HG02571 (cell line): ENCODE measurements around the gene ADAMTS14.
"Not testable (repeated sequence)": the region's sequence is repeated elsewhere in the genome, so short reads cannot be mapped to it uniquely, and the experiment has no call there.

ENCODE experiments used
- ATAC-seq: cut with Tn5 transposase; IDR thresholded peaks from one replicate; pipeline ENCODE4 v1.9.1; 2021; ENCODE audit warnings: mild to moderate bottlenecking, moderate library complexity; ENCODE audit not compliant: unreplicated experiment

The ADAMTS14 gene

GRCh38 chr10:70769121-70769520 is 96.8 kb downstream of the ADAMTS14 start:
- ATAC-seq, result no peak

DNA sequence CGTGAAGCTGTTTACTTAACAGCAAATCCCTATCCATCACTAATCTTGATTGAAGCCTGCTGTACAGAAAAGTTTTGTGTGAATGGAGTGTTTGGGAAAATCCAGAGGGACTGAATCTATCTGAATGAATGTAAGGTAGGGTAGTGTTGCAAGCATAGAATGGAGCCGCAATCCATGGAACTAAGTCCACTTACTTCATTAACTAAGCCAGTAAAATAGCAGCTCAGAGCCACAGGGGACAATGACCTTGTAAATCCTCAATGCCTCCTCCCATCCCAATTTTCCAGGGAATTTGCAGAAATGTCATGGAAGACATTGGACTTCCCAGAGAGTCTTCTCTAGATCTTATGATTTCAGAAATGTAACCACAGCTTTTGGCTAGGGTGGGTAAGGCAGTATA is 97.7 kb downstream of the ADAMTS14 start:
- ATAC-seq, result no peak

- not testable (repeated sequence) for ATAC-seq
Observed at GRCh38 chr10:70770516-70770915, 98.2 kb downstream of the ADAMTS14 start.

DNA sequence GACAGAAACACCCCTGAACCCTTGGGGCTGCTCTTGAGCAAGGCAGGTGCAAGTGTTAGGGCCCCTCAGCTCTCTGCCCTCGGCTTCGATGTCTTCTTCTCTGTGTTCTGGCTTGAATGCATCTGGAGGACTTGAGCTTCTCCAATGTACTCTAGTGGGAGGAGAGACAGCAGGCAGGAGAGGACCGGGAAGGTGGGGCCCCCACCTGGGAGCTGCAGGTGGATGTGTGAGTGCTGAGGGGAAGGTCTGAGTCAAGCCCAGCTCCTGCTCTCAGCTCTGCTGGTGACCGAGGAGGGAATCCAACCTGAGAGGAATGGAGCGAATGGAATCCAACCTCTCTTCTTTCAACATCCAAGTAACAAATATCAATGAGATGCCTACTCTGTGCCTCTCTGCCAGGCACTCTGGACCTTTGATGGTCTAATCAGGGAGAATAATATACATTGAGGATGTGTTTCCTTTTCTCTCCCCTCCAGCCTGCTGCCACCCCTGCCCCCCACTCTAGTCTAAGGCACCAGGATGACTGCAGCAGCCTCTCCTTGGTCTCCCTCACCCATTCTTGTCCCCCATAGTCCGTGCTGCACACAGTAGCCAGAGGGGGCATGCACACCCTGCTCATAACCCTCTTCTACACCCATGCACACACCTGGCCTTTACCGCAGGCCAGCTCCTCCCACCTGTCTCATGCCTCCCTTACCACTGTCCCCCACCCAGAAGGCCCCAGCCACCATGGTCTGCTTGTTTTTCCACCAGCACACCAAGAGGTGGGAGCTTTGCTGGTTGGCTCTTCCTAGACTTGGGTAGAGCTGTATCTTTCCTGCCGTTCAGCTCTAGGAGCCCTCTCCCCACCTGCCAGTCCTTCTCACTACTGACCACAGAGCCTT is 99.2 kb downstream of the ADAMTS14 start:
- no peak for ATAC-seq

- ATAC-seq, result no peak
Observed at GRCh38 chr10:70772627-70773026, 100.3 kb downstream of the ADAMTS14 start.

GRCh38 chr10:70773461-70773860 is 101.2 kb downstream of the ADAMTS14 start:
- ATAC-seq, result no peak

- no peak for ATAC-seq
Observed at GRCh38 chr10:70773965-70774809, 101.9 kb downstream of the ADAMTS14 start.

DNA sequence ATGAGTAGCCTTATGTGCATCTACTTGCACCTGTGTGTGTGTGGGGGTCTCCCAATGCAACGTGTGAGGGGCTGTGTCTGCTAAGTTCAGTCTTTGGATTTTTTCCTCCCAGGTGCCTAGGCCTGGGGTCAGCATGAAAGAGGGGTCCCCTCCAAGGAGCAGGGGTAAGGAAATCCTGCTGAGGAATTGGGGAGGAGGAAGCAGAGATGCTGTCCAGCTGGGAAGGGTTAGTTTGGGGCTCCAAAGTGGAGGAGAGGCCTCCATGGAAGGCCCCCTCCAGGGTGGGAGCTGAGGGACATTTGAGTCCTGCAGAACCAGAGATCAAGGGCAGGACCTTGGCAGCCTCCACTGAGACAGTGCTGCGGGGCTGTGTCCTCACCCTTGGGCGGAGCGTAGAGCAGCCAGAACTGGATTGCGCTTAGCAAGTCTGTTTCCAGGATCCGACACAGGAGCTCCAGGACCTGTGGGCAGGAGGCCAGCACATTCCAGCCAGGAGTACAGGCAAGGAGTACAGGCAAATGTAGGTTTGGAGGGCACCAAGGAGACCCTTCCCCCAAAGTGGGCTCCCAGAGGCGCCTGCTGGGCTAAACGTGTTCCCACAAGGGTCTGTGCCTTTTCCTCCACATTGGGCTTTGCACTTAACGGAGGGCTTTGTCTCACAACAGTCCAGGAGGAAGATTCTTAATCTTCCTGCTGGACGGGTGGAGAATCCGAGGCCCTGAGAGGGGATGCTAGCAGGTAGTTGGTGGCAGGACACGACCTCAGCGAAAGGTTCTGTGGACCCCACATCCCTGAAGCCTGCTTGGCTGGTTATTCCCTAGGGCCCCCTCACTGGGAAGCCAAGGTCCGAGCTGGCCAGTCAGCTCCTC is 102.7 kb downstream of the ADAMTS14 start:
- no peak for ATAC-seq

DNA sequence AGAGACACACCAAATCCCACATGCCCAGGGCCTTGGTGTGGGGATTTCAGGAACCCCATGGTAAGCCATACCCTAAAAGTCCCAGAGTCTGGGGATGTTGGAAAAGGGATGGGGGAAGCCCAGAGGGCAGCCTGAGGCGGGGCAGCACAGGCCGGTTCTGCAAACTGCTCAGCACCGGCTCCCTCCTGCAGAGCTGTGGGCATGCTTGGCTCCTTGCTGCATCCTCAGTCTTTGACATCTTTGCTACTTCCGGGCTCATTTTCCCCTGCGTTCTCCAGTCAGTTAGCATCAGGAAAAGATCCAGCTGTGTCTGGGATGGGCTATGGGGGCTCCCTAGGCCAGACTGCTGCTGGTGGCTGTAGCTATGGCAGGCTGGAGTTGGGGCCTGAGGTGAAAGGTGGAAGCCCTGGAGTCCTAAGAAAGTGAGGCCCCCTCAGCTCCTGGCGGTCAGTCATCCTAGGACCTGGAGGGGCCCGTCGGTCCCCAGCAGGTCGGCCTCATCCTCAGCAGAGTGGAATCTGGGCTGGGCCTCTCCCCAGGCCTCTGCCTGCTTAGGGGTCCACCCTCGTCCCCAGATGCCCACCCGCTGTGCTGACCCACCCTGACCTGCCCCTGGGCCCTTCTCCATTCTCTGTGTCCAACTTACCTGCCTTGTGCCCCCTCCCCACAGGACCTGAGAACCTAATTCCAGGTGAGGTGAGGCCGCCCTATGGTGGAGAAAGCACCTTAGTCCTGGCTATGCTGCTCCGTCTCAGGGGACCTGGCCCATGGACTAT is 103.6 kb downstream of the ADAMTS14 start:
- ATAC-seq, result no peak

DNA sequence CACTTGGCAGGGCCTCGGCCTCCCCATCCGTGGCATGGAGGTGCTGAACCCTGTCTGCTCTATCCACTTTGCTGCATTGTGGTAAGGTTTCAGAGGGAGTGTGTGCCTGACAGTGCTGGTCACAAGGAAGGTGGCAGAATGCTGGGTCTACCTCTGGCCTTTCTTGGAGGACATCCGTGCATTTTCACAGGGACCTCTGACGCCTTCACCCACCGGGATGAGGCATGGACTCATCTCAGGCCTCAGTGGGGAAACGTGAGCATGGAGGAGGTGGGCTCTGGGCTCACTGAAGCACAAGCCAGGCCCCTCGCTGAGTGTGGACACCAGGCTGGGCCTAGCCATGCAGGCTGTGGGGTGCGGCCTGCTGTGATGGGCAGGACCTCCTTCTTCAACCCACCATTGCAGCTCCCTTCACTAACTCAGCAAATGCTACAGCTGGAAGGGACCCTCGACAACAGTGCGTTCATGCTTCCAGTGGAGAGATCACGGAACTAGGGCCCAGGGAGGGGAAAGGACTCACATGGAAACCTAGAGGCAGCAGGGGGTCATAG is 104.2 kb downstream of the ADAMTS14 start:
- ATAC-seq, result no peak

DNA sequence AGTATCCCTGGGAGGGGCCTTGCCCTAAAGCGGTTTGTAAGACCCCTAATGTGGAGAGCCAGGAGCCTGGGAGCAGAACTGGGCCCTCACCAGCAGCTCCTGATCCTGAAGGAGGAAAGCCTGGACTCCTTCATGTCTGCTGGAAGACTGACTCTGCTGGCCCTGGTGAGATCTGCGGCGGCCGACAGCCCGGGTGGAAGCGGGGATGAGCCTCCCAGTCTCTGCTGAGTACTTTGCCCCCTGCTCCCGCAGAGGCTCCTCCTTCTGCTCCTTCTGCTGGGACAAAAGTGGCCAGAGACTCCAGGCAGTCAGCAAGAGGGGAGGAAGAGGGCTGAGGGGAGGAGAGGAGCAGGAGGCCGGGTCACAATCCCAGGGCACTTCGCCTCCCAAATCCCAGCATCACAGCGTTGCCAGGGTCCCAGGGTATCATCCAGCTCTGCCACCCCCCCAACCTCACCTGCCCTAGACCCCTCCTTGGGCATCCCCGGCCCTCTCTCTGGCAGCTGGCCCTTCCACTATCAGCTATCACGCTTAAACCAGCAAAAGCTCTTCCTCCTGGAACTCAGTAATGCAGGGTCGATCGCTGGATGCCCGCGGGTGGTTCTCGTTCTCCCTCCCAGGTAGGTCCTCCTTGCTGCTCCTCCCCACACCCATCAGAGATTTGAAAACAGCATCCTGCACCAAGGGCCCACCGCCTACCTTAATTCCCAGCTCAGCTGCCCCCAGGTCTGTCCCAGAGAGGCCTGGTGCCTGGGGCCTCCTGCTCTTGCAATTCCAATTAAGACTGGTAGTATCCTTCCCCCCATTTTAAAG is 105.0 kb downstream of the ADAMTS14 start:
- no peak for ATAC-seq

- ATAC-seq, result no peak
Observed at GRCh38 chr10:70778267-70778924, 106.1 kb downstream of the ADAMTS14 start.

GRCh38 chr10:70779088-70779487 is 106.8 kb downstream of the ADAMTS14 start:
- ATAC-seq, result no peak

DNA sequence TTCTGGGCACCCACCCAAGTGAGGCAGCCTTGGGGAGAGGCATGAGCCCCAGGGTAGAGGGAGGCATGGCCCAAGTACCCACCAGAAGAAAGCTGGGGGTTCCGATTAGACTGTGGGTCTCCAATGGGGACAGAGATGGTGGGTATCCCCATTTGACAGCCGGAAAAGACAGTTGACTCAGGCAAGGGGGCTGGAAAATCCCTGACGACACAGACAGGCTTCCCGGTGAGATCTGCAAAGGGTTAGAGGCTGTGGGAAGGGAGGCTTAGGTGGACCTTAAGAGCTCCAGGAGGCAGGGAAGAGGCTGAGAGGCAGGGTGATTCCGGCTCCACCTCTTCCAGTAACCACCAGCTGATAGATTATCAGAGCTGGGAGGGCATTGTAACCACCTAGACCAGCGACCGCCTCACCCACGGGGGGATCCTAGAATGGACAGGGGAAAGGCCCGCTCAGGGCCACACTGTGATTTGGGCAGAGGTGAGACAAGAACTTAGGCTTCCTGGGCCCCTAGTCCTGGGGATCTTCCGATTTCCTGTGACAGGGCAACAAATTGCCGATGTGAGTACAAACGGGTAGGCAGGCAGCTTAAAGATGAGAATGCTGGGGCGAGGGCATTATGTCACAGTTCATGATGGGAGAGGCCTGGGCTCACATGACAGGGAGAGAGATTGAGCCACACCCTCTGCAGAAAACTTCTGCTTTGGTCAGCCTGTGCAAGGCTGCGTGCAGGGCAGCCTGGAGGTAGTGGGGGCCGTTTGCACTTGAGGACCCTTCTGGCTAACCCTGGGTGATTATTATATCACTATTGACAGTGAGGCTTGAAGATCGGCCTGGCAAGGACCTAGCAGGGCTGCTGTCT is 107.4 kb downstream of the ADAMTS14 start:
- ATAC-seq, result no peak

DNA sequence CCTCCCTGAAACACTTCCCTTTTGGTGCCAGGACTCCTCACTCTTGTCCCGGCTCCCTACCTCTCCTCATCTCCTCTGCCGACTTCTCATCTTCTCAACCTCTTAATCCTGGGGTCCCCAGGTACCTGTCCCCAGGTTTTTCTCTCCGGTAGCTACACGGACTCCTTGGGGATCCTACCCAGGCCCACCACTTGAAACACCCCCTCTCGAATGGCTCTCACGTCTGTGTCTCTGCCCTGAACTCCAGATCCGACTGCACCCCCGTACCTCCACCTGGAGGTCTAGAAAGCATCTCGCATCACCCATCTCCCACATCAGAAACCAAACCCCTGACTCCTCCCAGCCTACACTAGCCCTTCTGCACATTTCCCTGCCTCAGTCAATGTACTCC is 108.1 kb downstream of the ADAMTS14 start:
- ATAC-seq, result no peak

DNA sequence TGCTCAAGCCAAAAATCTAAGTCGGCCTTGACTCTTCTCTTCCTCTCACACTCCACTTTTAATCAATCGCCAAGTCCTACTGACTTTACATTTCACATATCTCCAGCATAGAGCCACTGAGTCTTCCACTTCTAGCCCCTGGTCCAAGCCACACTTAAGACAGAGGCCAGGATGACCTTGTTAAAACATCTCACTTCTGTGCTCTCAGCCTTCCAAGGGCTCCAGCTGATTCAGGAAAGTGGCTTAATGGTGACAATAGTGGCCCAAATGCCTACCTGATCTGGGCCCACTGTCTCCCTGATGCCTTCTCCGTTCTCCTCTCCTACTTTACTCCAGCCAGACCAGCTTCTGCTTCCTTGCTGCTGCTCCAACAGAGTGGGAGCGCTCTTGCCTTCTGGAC is 108.5 kb downstream of the ADAMTS14 start:
- no peak for ATAC-seq

- ATAC-seq, result no peak
Observed at GRCh38 chr10:70781461-70782051, 109.2 kb downstream of the ADAMTS14 start.
